Epithelial cell of esophagus (primary cell): ENCODE measurements around the gene ACKR2.

Experiments
- DNase-seq: peaks from one replicate; pipeline ENCODE4 v3.0.0; 2010; ENCODE audit warnings: low read depth
- H3K4me3 ChIP-seq: 2 replicates; pipeline ENCODE4 v1.5.1; 2011; ENCODE audit warnings: mild to moderate bottlenecking, low read length, control low read depth
- TF ChIP-seq, protein P1 (sequence below): IDR thresholded peaks from 2 replicates; pipeline ENCODE4 v1.5.1; 2011; ENCODE audit warnings: low read depth, mild to moderate bottlenecking, low read length, control low read depth, inconsistent platforms; ENCODE audit not compliant: insufficient read depth; ENCODE audit errors: missing control alignments

ACKR2 gene

DNA sequence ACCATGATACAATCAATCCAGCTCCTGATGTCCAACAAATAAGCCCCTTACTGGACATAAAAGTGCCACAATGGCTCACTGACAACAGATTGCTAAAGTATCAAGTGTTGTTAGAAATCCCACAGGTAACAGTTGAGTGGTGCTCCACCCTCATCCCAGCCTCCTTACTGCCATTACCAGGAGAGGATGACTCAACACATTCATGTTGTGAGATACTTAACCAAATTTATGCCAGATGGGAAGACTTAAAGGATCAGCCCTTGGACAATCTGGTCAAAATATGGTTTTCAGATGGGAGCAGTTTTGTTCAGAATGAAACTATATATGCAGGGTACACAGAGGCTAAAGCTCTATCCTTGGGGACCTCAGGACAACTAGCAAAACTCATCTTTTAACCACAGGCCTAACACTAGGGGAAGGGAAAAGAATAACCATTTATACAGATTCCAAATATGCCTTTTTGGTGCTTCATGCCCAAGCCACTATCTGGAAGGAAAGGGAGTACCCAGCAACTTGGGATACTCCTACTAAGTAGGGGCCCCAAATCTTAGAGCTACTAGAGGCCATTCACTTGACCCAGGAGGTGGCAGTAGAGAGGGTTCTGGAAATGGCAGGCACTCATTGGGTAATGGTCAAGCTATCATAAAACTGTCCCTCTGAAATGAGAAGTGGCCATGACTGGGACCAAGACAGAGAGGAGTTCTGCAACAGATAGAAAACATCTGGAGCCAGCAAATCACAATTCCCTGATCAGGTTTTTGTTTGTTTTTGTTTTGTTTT lies 89.8 kb downstream of the ACKR2 start:
- peak; percentile 53 for DNase-seq
- no peak overlapping the region for H3K4me3 ChIP-seq
- TF ChIP-seq, protein P1, sequence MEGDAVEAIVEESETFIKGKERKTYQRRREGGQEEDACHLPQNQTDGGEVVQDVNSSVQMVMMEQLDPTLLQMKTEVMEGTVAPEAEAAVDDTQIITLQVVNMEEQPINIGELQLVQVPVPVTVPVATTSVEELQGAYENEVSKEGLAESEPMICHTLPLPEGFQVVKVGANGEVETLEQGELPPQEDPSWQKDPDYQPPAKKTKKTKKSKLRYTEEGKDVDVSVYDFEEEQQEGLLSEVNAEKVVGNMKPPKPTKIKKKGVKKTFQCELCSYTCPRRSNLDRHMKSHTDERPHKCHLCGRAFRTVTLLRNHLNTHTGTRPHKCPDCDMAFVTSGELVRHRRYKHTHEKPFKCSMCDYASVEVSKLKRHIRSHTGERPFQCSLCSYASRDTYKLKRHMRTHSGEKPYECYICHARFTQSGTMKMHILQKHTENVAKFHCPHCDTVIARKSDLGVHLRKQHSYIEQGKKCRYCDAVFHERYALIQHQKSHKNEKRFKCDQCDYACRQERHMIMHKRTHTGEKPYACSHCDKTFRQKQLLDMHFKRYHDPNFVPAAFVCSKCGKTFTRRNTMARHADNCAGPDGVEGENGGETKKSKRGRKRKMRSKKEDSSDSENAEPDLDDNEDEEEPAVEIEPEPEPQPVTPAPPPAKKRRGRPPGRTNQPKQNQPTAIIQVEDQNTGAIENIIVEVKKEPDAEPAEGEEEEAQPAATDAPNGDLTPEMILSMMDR = no peak

DNA sequence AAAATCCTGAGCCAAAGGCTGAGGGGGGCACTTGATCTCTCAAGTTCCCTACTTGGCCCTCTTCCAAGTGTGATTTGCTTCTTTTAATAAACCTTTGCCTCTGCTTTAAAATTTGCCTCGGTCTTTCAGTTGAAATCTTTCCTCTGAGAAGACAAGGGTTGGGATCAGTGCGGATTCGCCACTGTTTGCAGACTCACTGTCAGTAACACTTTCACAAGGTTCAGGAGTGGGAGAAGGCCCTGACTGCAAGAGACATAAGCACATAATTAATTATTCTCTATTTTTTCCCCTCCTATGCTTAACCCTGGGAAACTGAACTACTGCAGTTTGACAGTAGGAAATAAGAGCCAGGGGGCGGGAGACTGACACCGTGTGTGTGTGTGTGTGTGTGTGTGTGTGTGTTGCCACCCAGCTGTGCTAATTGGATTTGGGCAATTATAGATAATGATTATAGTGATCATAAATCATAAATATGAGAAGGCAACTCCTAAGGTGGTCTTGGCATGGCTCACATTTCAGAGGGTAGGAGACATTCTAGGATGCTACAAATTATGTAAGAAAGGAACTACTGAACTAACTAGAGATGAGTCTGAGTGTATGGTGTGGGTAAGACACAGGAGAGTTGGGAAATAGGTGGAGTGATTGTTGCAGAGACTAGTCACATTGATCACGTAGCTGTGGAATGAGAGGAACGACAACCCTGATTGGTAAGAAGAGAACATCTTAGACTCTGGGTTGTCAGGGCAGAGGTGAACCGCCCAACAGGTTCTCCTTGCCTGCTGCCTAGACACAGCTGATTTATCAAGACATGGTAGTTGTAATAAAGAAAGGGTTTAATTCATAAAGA lies 91.2 kb downstream of the ACKR2 start:
- DNase-seq = peak; percentile 85
- no peak overlapping the region for H3K4me3 ChIP-seq
- TF ChIP-seq, protein P1 = no peak

DNA sequence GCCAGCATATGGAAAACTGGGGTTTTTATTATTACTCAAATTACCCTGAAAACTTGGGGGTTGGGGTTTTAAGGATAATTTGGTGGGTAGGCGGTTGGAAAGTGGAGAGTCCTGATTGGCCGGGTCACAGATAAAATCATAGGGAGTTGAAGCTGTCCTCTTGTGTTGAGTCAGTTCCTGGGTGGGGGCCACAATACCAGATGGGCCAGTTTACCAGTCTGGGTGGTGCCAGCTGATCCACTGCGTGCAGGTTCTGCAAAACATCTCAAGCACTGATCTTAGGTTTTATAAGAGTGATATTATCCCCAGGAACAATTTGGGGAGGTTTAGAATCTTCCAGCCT lies 91.8 kb downstream of the ACKR2 start:
- TF ChIP-seq, protein P1 = no peak
- H3K4me3 ChIP-seq = no peak overlapping the region
- DNase-seq = peak; percentile 76

DNA sequence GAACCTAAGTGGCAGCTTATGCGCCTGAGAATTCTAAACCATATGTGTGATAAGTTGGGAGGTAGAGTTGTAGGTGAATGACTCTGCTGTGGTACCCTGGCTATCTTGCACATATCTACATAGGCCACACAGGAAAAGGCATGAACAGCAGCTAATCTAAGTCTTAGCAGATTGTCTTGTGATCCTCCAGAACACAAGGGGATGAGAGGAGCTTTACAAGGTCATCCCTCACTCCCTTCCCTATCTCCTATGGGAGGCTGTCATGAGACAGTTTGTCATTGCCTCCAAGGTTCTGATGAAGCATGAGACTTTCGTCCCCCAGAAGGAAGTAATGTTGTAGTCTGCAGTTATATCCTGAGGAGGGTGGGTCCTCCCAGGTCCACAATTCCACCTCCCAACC lies 93.0 kb downstream of the ACKR2 start:
- no peak for DNase-seq
- TF ChIP-seq, protein P1 = no peak
- no peak overlapping the region for H3K4me3 ChIP-seq

DNA sequence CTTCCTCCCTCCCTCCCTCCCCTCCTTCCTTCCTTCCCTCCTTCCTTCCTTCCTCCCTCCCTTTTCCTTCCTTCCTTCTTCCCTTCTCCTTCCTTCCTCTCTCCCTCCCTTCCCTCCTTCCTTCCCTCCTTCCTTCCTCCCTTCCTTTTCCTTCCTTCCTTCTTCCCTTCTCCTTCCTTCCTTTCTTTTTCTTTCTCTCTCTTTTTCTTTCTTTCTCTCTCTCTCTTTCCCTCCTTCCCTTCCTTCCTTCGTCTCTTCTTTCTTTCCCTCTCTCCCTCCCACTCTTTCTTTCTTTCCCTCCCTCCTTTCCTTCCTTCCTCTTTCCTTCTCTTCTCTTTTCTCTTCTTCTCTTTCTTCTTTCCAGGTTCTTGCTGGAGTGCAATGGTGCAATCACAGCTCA lies 94.8 kb downstream of the ACKR2 start:
- no peak overlapping the region for H3K4me3 ChIP-seq
- no peak for DNase-seq
- TF ChIP-seq, protein P1 = no peak

DNA sequence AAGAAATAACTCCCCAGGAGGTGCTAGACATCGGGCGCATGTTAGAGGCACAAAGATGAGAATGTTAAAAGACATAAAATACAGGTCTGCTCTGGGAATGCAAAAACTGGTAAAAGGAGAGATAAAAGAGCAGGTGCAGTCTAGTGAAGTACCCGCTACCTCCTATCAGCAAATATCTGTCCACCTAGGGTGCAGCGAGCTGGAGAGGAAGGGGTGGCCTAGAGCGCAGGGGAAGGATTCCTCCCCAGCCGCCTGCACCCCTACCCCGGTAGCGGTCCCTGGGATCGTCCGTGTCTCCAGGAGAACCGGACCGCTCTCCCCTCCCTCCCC lies 96.5 kb downstream of the ACKR2 start:
- DNase-seq = no peak
- peak overlapping the region; percentile 43 for H3K4me3 ChIP-seq
- TF ChIP-seq, protein P1 = no peak
